SH-SY5Y (cell line): ENCODE measurements around the gene PRPF19.

Experiments
- GATA2 ChIP-seq: IDR thresholded peaks from 2 replicates; pipeline ENCODE4 v1.6.1; 2011; ENCODE audit warnings: mild to moderate bottlenecking, low read depth, low read length
- GATA3 ChIP-seq: IDR thresholded peaks from 2 replicates; pipeline ENCODE4 v1.6.1; 2011; ENCODE audit warnings: low read depth, mild to moderate bottlenecking, low read length, moderate library complexity

- TF ChIP-seq GATA2 (no peak), GATA3 (no peak)
Observed at GRCh38 chr11:60869451-60869825, 36.9 kb downstream of the PRPF19 start.
